ENCODE data around the gene TTC39B.

Gene TTC39B

GRCh38 chr9:15158064-15158463, 149.0 kb downstream of the TTC39B start:
- no peak for DNase-seq

DNA sequence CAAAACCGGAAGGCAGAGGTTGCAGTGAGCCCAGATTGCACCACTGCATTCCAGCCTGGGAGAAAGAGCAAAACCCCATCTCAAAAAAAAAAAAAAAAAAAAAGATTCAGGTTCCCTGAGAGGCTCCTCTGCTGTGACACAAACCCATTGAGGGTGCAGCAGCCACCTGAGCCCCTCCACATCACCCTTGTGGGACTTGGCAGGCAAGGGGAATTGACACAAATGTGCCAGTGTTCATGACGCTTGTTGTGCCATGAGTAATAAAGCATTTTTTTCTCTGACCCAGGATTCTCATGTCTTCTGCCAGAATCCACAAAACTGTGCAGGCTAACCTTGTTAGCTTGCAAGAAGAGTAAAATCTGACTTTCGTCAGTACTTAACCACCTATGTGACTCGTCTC, 149.6 kb downstream of the TTC39B start:
- DNase-seq = no peak

DNA sequence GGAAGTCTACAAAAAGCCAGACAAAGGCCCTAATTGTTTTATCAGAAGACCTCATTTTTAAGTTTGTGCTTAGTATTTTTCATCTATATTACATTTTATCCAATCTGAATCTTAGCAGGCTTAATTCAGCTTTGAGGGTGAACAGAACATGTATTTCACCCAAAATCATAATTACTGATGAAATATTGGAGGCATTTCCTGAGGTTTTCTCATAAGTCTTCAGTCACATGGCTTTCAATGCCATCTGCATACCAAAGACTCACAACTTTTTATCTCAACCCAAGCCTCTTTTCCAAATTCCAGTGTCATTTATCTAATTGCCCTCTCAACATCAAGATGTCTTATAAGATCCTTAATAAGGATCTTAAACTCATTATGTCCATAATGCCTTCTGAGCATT, 150.8 kb downstream of the TTC39B start:
- DNase-seq = peak; percentile 20 to 80

GRCh38 chr9:15155826-15156225, 151.2 kb downstream of the TTC39B start:
- DNase-seq = no peak

DNA sequence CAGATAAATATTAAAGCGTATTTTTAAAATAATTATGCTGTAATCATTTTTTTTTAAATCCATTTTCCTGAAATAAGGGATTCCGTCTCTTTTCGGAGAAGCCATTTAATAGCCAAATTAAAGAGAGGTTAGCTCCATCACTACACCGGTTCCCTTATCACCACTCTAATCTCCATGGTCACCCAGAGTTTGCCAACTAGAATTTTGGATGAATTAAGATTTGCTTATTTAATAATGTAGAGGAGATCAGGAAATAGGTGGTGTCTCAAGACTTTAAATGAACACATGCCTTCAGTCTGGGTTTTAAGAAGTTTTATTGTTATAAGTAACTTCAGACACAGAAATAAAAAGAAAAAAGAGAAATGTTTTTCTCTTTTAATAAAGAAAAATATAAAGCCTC, 151.7 kb downstream of the TTC39B start:
- DNase-seq = no peak

DNA sequence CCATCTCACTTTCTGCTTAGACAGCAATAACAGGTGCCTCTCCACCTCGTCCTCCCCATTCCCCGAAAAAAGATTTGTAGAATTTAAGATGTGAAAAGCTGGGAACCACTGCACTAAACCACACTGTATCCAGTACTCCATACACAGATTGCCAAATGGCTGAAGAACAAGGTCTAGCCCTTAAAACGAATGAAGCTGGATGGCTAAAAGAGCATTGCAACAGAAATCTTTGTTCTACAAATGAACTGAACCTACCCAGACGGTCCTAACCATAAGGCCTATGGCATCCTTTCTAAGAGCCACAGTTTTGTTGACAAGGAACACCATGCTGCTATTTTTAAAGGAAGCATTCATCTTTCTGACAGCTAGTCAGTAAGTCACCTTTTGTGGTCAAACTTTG, 152.3 kb downstream of the TTC39B start:
- DNase-seq = no peak

DNA sequence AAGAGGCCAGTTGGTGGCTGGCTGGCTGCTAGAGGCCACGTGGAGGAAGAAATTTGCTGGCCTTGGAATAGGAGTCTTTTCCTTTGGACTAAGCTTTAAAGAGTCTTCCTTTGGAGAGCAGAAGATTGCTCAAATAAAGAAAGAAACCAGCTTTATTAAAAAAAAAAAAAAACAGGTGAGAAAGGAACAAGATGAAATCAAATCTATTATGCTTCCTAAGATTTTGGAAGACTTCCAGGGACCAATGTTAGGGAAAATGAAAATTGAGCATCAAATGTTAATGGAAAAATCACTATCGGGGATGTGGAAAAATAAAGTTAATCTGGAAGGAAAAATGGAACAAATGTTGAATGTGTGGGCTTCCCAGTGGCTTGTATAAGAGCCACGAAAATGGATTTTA, 153.1 kb downstream of the TTC39B start:
- DNase-seq = no peak

DNA sequence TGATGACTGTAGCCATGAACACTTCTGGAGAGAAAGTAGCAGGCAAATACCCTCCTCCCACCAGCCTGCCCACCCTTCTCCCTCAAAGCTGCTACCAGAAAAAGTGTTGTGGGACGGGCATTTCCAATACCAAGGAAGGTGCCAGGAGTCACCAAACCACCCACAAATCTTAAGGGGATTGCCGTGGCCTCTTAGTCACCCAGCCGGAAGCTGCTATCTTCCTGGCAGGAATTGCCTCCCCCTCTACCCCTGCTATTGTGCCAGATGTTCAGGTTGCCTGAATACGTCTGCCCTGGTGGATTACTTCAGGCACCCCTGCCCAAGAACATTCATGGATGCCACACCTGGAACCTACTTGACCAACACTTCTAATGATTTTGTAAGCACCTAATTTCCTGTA, 156.1 kb downstream of the TTC39B start:
- no peak for DNase-seq

DNA sequence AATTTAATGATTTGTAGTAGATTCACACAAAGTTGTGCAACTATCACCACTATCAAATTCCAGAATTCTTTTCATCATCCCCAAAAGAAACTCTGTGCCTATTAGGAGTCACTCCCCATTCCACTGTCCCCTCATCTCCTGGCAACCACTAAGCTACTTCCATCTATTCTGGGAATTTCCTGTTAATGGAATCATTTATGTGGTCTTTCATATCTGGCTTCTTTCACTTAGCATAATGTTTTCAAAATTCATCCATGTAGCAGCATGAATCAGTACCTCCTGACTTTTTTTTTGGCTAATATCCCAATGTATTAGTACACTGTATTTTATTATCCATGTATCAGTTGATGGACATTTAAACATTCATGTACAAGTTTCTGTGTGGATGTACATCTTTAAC, 157.6 kb downstream of the TTC39B start:
- DNase-seq = no peak

GRCh38 chr9:15146268-15146700, 160.7 kb downstream of the TTC39B start:
- DNase-seq = peak; percentile 97 to 98

- peak in 1 of 2 experiments; percentile 6 for DNase-seq
These were observed 162.4 kb downstream of the TTC39B start for GRCh38 chr9:15144622-15145061.

- DNase-seq = peak in 1 of 2 experiments; percentile 59
These were observed 164.0 kb downstream of the TTC39B start for GRCh38 chr9:15142878-15143534.

- peak in 1 of 2 experiments; percentile 27 for DNase-seq
These were observed 167.0 kb downstream of the TTC39B start for GRCh38 chr9:15140051-15140450.

GRCh38 chr9:15139469-15139868, 167.5 kb downstream of the TTC39B start:
- DNase-seq = peak in 1 of 2 experiments; percentile 39

GRCh38 chr9:15138357-15138686, 168.7 kb downstream of the TTC39B start:
- DNase-seq = no peak

DNA sequence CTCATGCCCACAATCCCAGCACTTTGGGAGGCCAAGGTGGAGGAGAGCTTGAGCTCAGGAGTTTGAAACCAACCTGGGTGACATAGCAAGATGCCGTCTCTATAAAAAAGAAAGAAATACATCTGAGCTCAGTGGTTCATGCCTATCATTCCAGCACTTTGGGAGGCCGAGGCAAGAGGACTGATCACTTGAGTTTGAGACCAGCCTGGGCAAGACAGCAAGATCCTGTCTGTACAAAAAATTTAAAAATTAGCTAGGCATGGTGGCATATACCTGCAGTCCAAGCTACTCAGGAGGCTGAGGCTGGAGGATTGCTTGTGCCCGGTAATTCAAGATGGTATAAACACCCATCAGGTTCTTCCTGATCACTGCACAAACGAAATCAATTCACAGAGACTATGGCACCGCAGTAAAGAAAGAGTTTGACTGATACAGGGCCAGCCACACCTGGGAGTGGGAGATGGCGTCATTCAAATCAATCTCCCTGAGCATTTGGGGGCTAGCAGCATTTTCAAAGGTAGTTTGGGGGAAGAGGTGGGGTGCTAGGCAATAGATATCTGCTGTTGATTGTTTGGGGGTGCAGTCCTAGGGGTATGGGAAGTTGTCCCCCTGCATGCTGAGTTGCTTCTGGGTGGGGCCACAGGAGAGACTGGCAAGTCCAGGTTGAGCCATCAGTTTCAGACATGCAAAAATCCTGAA, 169.2 kb downstream of the TTC39B start:
- no peak for DNase-seq

DNA sequence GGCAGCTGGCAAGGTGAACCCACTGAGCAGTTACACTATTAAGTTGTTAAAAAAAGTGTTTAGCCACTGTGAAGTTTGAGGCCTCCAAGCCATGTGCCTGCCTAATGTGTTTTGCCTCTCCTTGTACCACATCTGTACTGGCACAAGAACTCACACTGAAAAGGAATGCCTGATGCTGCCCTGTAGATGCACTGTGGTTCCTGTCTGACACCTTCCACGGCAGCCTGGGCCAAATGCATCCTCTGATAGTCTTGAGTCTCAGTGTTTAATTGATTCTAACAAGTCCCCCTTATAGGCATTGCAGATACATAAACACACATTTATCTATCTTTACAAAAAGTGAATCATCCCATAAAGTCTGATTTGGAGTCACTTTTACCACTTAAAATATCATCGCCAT, 169.9 kb downstream of the TTC39B start:
- no peak for DNase-seq

DNA sequence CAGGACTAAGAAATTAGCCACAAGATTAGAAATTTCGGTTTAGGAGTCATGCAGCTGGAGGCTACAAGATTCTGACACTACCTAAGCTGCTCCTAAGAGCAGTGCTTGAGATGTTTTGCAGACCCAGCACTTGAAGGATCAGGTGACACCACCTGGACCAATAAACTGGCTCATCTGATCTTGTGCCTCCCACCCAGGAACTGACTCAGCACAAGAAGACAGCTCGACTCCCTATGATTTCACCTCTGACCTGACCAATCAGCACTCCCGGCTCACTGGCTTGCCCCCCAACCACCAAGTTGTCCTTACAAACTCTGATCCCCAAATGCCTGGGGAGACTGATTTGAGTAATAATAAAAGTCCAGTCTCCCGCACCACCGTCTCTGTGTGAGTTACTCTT, 170.4 kb downstream of the TTC39B start:
- DNase-seq = peak in 1 of 2 experiments; percentile 59

DNA sequence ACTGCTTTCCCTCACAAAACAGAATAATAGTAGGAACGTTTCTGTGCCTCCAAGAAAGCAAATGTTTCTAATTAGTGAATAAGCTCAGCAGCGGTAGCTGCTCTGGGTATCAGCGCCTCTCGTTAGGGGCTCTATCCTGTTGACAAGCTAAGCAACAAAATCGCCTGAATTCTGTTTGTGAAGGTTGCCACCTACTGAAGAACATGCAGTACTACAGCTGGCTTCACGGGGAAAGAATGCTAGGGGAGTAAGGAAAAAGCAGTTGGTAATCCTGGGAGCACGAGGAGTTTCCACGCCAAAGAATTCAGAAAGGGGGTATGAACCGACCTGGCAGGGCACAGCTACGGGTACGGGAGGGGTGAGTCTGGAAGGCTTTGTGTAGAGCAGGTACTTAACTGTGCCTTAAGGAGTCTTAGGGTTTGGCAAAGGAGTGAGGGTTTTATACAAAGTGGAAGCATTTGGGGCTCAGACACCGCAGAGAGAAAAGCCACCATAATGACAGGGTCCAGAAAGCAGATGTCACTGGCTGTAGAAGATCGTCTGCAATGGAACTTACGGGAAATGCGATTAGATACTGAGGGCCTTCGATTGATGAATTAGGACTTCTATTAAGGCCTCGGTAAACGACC, 171.7 kb downstream of the TTC39B start:
- peak; percentile 74 to 87 for DNase-seq

DNA sequence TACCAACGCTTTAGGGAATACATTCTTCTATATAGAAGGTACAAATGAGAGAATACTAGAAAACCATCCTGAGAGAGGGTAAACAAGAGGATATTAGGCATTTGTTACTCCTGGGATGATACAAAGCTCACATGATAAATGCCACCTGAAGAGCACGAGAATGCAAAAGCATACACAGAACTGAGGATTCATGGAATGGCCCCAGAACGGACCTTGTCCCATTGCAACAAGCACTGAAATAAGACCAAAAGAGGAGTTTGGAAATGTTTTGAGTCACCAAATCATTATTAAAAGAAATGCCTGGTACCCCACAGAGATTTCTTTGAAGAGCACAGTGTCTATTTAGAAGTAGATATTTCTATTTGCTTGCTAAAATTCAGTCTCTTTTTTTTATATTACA, 173.5 kb downstream of the TTC39B start:
- no peak for DNase-seq

DNA sequence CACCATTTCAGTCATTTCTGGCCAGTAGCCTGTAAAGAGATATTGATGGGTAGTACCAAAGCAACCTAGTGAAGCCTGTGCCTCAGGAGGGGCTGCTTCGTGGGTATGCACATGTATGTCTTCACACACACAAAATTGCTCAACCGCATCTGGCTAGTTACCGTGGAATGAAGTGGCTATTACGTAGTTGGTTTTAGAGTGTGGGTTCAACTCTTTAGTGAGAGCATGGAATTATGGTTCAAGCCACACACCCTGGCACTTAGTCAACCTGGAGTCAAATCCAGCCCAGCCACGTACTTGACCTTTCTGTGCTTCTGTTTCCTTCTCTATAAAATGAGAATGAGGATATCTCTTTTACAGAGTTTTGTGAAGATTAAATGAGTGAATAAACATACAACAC, 174.9 kb downstream of the TTC39B start:
- no peak for DNase-seq

DNA sequence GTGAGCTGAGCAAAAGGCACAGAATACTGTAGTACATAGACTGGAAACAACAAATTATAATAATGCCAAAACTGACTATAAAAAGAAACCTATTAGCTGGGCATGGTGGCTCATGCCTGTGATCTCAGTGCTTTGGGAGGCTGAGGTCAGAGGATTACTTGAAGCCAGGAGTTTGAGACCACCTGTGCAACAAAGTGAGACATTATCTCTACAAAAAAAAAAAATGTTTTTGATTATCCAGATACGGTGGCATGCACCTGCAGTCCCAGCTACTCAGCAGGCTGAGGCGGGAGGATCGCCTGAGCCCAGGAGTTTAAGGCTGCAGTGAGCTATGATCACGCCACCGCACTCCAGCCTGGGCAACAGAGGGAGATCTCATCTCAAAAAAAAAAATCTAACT, 175.9 kb downstream of the TTC39B start:
- DNase-seq = no peak

DNA sequence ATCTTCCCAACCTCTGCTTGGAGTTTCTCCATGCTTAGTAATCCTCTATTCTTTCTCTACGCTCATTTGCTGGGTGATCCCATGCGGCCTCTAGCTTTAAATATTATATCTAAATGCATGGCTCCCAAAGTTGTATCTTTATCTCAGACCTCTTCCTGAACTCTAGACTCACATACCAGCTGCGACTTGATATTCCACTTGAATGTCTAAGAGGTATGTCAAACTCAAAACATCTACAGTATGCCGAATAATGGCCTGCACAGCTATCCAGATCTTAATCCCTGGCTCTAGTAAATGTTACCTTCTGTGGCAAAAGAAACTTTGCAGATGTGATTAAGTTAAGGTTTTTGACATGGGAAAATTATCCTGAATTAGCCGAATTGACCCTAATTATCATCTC, 179.2 kb downstream of the TTC39B start:
- no peak for DNase-seq

GRCh38 chr9:15121630-15122029, 185.4 kb downstream of the TTC39B start:
- no peak for DNase-seq
